Liver (tissue), 9 donors: Measurements from ENCODE around the gene PTPN18. TPM values are rescaled to one million over a fixed set of nuclear protein-coding genes. Genes with fewer than 3 reads are reported as not detected.

Experiments
- DNase-seq: peaks from one replicate; pipeline ENCODE4 v3.0.0-alpha.2; 2017; ENCODE audit warnings: low spot score
- H3K27ac ChIP-seq, 2 donors: one replicate each; pipeline ENCODE4 v1.7.0; 2013; ENCODE audit warnings: inconsistent platforms in 2 of 2, low read length in 2 of 2, control low read depth in 1 of 2, low read depth in 1 of 2, mild to moderate bottlenecking in 1 of 2
- H3K27me3 ChIP-seq, 4 donors: one replicate each; pipeline versions ENCODE4 v1.6.1 to v1.7.0; 2013; ENCODE audit warnings: low read length in 3 of 4, inconsistent platforms in 1 of 4, mild to moderate bottlenecking in 1 of 4, moderate library complexity in 1 of 4; ENCODE audit not compliant: control insufficient read depth in 4 of 4, insufficient read depth in 4 of 4
- H3K36me3 ChIP-seq, 4 donors: one replicate each; pipeline versions ENCODE4 v1.6.1 to v1.7.0; 2013; ENCODE audit warnings: low read length in 3 of 4, mild to moderate bottlenecking in 3 of 4, low read depth in 1 of 4, moderate library complexity in 1 of 4; ENCODE audit not compliant: control insufficient read depth in 4 of 4, insufficient read depth in 3 of 4
- H3K4me1 ChIP-seq, 4 donors: one replicate each; pipeline versions ENCODE4 v1.6.1 to v1.7.0; 2013; ENCODE audit warnings: low read length in 3 of 4, mild to moderate bottlenecking in 3 of 4, moderate library complexity in 1 of 4; ENCODE audit not compliant: control insufficient read depth in 4 of 4, insufficient read depth in 4 of 4
- H3K4me3 ChIP-seq, 3 donors: one replicate each; pipeline versions ENCODE4 v1.6.1 to v1.7.0; 2013; ENCODE audit warnings: low read length in 3 of 3, control low read depth in 1 of 3, low read depth in 1 of 3, mild to moderate bottlenecking in 1 of 3
- H3K9ac ChIP-seq, 2 donors: one replicate each; pipeline ENCODE4 v1.7.0; 2013; ENCODE audit warnings: low read length in 2 of 2, mild to moderate bottlenecking in 2 of 2, moderate library complexity in 2 of 2, control low read depth in 1 of 2, low read depth in 1 of 2
- H3K9me3 ChIP-seq, 4 donors: one replicate each; pipeline versions ENCODE4 v1.6.1 to v1.7.0; 2013; ENCODE audit warnings: low read length in 3 of 4; ENCODE audit not compliant: control insufficient read depth in 4 of 4
- ATF3 ChIP-seq: IDR thresholded peaks from 2 replicates; pipeline ENCODE4 v1.6.1; 2016; ENCODE audit warnings: antibody characterized with exemption
- CTCF ChIP-seq: fragments of 150-350 bp; IDR thresholded peaks from 2 replicates; pipeline ENCODE4 v1.5.1; 2017; ENCODE audit warnings: improper control_type of control experiment, low read depth, low read length; ENCODE audit not compliant: missing input control
- EGR1 ChIP-seq, 2 donors: IDR thresholded peaks; 2 replicates each; pipeline ENCODE4 v1.6.1; 2016 to 2018; ENCODE audit warnings: antibody characterized with exemption in 2 of 2, low read depth in 2 of 2
- FOXA1 ChIP-seq: IDR thresholded peaks from 2 replicates; pipeline ENCODE4 v1.6.1; 2016; ENCODE audit warnings: antibody characterized with exemption
- FOXA2 ChIP-seq: IDR thresholded peaks from 2 replicates; pipeline ENCODE4 v1.6.1; 2016; ENCODE audit warnings: antibody characterized with exemption
- GABPA ChIP-seq, 2 donors: IDR thresholded peaks in 1 of 2; conservative IDR thresholded peaks in 1 of 2; 2 replicates each; pipeline ENCODE4 v1.6.1; 2016; ENCODE audit warnings: antibody characterized with exemption in 2 of 2, mild to moderate bottlenecking in 1 of 2, moderate library complexity in 1 of 2
- HNF4A ChIP-seq, 2 donors: conservative IDR thresholded peaks; 2 replicates each; pipeline ENCODE4 v1.6.1; 2016; ENCODE audit warnings: antibody characterized with exemption in 2 of 2, mild to moderate bottlenecking in 2 of 2
- HNF4G ChIP-seq: IDR thresholded peaks from 2 replicates; pipeline ENCODE4 v1.6.1; 2016; ENCODE audit warnings: antibody characterized with exemption
- JUND ChIP-seq, 2 donors: IDR thresholded peaks; 2 replicates each; pipeline ENCODE4 v1.6.1; 2016; ENCODE audit warnings: antibody characterized with exemption in 2 of 2
- MAX ChIP-seq: IDR thresholded peaks from 2 replicates; pipeline ENCODE4 v1.6.1; 2016; ENCODE audit warnings: antibody characterized with exemption
- NR2F2 ChIP-seq: IDR thresholded peaks from 2 replicates; pipeline ENCODE4 v1.6.1; 2016; ENCODE audit warnings: antibody characterized with exemption
- RAD21 ChIP-seq, 2 donors: IDR thresholded peaks; 2 replicates each; pipeline ENCODE4 v1.6.1; 2016; ENCODE audit warnings: antibody characterized with exemption in 2 of 2, mild to moderate bottlenecking in 2 of 2
- REST ChIP-seq: IDR thresholded peaks from 2 replicates; pipeline ENCODE4 v1.6.1; 2016; ENCODE audit warnings: antibody characterized with exemption, mild to moderate bottlenecking
- RXRA ChIP-seq, 2 donors: IDR thresholded peaks; 2 replicates each; pipeline ENCODE4 v1.6.1; 2017 to 2018; ENCODE audit warnings: antibody characterized with exemption in 2 of 2, mild to moderate bottlenecking in 1 of 2
- SP1 ChIP-seq: IDR thresholded peaks from 2 replicates; pipeline ENCODE4 v1.6.1; 2018; ENCODE audit warnings: antibody characterized with exemption, mild to moderate bottlenecking
- TAF1 ChIP-seq: conservative IDR thresholded peaks from 2 replicates; pipeline ENCODE4 v1.6.1; 2016; ENCODE audit warnings: antibody characterized with exemption, mild to moderate bottlenecking
- YY1 ChIP-seq: IDR thresholded peaks from 2 replicates; pipeline ENCODE4 v1.6.1; 2016; ENCODE audit warnings: antibody characterized with exemption, mild to moderate bottlenecking
- ZBTB33 ChIP-seq: IDR thresholded peaks from 2 replicates; pipeline ENCODE4 v1.6.1; 2016; ENCODE audit warnings: antibody characterized with exemption
- WGBS: extraction: QIAGEN DNeasy Blood & Tissue Kit; methylation state at CpG from one replicate; pipeline ENCODE4 v1.1.7; 2013; 5-methylcytosine and 5-hydroxymethylcytosine counted together
- polyA plus RNA-seq, 2 donors: library from polyadenylated mRNA; stranded (reverse) in 1 of 2; unstranded in 1 of 2; fragments of 200-250 nt in 1 of 2; fragments of >200 nt in 1 of 2; fragmentation: Nextera tagmentation in 1 of 2; extraction: Ambion mirVana in 1 of 2; gene quantifications; one replicate each; pipeline versions ENCODE4 v1.2.1 to v1.2.3, GENCODE V29; 2013 to 2015
- total RNA-seq, 2 donors: library from RNA; depleted of rRNA; stranded (reverse); fragments of >200 nt; gene quantifications; one replicate each; pipeline ENCODE4 v1.2.3, GENCODE V29; 2014
- donor health status: healthy.
- donor health status: healthy.
- donor health status: healthy.
- donor health status: healthy.
- donor health status: healthy.

PTPN18 gene
- total and polyA plus RNA-seq, 4 donors = 14.0 to 28.6 (median 16.7) TPM

GRCh38 chr2:130319536-130319935 lies 36.3 kb upstream of the PTPN18 start:
- Histone ChIP-seq H3K9ac (no peak overlapping the region), H3K27me3 (no peaks in the 10 kb centered on the region)
- 81% methylated on average over 3 of the region's 3 CpGs for WGBS

More at GRCh38 chr2:130319536-130319935, 36.3 kb upstream of the PTPN18 start:
- Histone ChIP-seq H3K27ac (no peak overlapping the region), H3K4me3 (no peak overlapping the region), H3K9me3 (no peaks in the 10 kb centered on the region), H3K4me1 (no peaks in the 10 kb centered on the region), H3K36me3 (no peaks in the 10 kb centered on the region)
- DNase-seq = no peak
- TF ChIP-seq RXRA (IDR thresholded peaks at IDR 0.05) (no peak), GABPA (IDR thresholded peaks at IDR 0.05 in 1 of 2, conservative IDR thresholded peaks at IDR 0.05 in 1 of 2) (no peak), FOXA1 (no peak), FOXA2 (no peak), EGR1 (IDR thresholded peaks at IDR 0.05; ENCODE audit: low read depth in 2 of 2) (no peak), NR2F2 (no peak), RAD21 (IDR thresholded peaks at IDR 0.05) (no peak), JUND (IDR thresholded peaks at IDR 0.05) (no peak), ATF3 (no peak), MAX (no peak), REST (no peak), TAF1 (no peak), CTCF (no peak), HNF4G (no peak), ZBTB33 (no peak), YY1 (no peak), SP1 (no peak), HNF4A (conservative IDR thresholded peaks at IDR 0.05) (no peak)
